Measurements from ENCODE around the gene NRCAM. TPM values are rescaled to one million over a fixed set of nuclear protein-coding genes. Genes with fewer than 3 reads are reported as not detected.

Gene NRCAM
- total RNA-seq, 1 experiment from 2014 or later: not detected

- no peaks in the 10 kb centered on the region for H3K9me2 ChIP-seq (replicated peaks; ENCODE audit: insufficient read depth, low read length)
- no peaks in the 10 kb centered on the region for H3K36me3 ChIP-seq (ENCODE audit: insufficient read depth, low read length)
- H2AFZ ChIP-seq (ENCODE audit: low read length): no peak overlapping the region
- H3K4me2 ChIP-seq (ENCODE audit: low read depth, low read length, poor library complexity, severe bottlenecking): no peak overlapping the region
- H3K9ac ChIP-seq (ENCODE audit: low read length): no peak overlapping the region
- no peaks in the 10 kb centered on the region for H4K20me1 ChIP-seq (ENCODE audit: insufficient read depth, low read depth, low read length)
- H3K27me3 ChIP-seq (ENCODE audit: low read length): no peaks in the 10 kb centered on the region
- DNase-seq: no peak
- H3K79me2 ChIP-seq (ENCODE audit: low read length): no peaks in the 10 kb centered on the region
- no peak overlapping the region for H3K4me3 ChIP-seq (ENCODE audit: low read length)
- H3K27ac ChIP-seq (ENCODE audit: low read length): no peak overlapping the region
- H3K9me3 ChIP-seq (ENCODE audit: low read length): no peaks in the 10 kb centered on the region
- no peaks in the 10 kb centered on the region for H3K4me1 ChIP-seq (ENCODE audit: low read length)
These were observed 314.1 kb downstream of the NRCAM start for GRCh38 chr7:108142180-108142579.

- Histone ChIP-seq H3K27ac (ENCODE audit: low read length) (no peak overlapping the region), H2AFZ (ENCODE audit: low read length) (no peak overlapping the region), H3K9me2 (replicated peaks; ENCODE audit: insufficient read depth, low read length) (no peaks in the 10 kb centered on the region), H4K20me1 (ENCODE audit: insufficient read depth, low read depth, low read length) (no peaks in the 10 kb centered on the region), H3K27me3 (ENCODE audit: low read length) (no peaks in the 10 kb centered on the region), H3K9ac (ENCODE audit: low read length) (no peak overlapping the region), H3K79me2 (ENCODE audit: low read length) (no peaks in the 10 kb centered on the region), H3K4me1 (ENCODE audit: low read length) (peaks cover 2% of the 10 kb centered on the region; the same call in 1 of the 2 replicates), H3K4me2 (ENCODE audit: low read depth, low read length, poor library complexity, severe bottlenecking) (no peak overlapping the region), H3K4me3 (ENCODE audit: low read length) (no peak overlapping the region), H3K9me3 (ENCODE audit: low read length) (no peaks in the 10 kb centered on the region), H3K36me3 (ENCODE audit: insufficient read depth, low read length) (no peaks in the 10 kb centered on the region)
- no peak for DNase-seq
These were observed 315.6 kb downstream of the NRCAM start for GRCh38 chr7:108140671-108141070.

DNA sequence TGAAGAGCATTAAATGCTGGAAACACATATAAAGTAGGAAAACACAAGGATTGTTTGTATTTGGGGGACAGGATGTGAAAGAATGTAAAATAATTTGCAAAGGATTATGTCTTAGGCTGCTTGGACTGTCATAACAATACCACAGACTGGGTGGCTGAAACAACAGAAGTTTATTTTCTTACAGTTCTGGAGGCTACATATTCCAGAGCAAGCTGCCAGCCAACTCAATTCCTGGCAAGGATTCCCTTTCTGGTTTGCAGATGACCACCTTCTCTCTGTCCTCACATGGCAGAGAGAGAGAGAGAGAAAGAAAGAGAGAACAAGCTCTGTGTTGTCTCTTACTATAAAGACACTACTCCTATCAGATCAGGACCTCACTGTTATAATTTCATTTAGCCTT, 317.3 kb downstream of the NRCAM start:
- H2AFZ ChIP-seq (ENCODE audit: low read length): no peak overlapping the region
- no peak for DNase-seq
- H3K36me3 ChIP-seq (ENCODE audit: insufficient read depth, low read length): no peaks in the 10 kb centered on the region
- H3K4me1 ChIP-seq (ENCODE audit: low read length): peaks cover 6% of the 10 kb centered on the region; the same call in 1 of the 2 replicates
- no peak overlapping the region for H3K4me3 ChIP-seq (ENCODE audit: low read length)
- no peak overlapping the region for H3K9ac ChIP-seq (ENCODE audit: low read length)
- no peak overlapping the region for H3K27ac ChIP-seq (ENCODE audit: low read length)
- H3K79me2 ChIP-seq (ENCODE audit: low read length): no peaks in the 10 kb centered on the region
- H3K9me2 ChIP-seq (replicated peaks; ENCODE audit: insufficient read depth, low read length): no peaks in the 10 kb centered on the region
- H3K9me3 ChIP-seq (ENCODE audit: low read length): no peaks in the 10 kb centered on the region
- H3K27me3 ChIP-seq (ENCODE audit: low read length): no peaks in the 10 kb centered on the region
- no peaks in the 10 kb centered on the region for H4K20me1 ChIP-seq (ENCODE audit: insufficient read depth, low read depth, low read length)
- no peak overlapping the region for H3K4me2 ChIP-seq (ENCODE audit: low read depth, low read length, poor library complexity, severe bottlenecking)

DNA sequence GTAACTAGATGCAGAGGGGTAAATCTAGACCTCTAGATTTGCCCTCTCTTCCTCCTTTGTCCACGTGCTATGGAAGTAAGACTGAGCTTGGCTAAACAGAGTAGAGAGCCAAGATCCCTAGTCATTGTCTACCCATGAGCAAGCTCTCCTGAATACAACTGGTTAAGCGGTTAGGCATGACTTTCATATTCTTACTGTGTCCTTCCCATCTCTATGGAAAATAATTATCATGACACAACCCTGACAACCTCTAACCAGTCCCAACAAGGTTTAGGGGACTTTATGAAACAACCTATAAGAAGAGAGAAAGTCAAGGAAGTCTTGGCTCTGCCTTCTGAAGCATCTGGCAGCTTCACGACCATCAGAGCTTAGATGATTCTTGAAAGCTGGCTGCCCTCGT, 318.2 kb downstream of the NRCAM start:
- Histone ChIP-seq H3K36me3 (ENCODE audit: insufficient read depth, low read length) (no peaks in the 10 kb centered on the region), H3K4me1 (ENCODE audit: low read length) (peaks cover 6% of the 10 kb centered on the region; the same call in 1 of the 2 replicates), H3K27ac (ENCODE audit: low read length) (no peak overlapping the region), H3K27me3 (ENCODE audit: low read length) (no peaks in the 10 kb centered on the region), H4K20me1 (ENCODE audit: insufficient read depth, low read depth, low read length) (no peaks in the 10 kb centered on the region), H3K9me2 (replicated peaks; ENCODE audit: insufficient read depth, low read length) (no peaks in the 10 kb centered on the region), H3K4me2 (ENCODE audit: low read depth, low read length, poor library complexity, severe bottlenecking) (no peak overlapping the region), H3K9ac (ENCODE audit: low read length) (no peak overlapping the region), H3K9me3 (ENCODE audit: low read length) (no peaks in the 10 kb centered on the region), H3K4me3 (ENCODE audit: low read length) (no peak overlapping the region), H3K79me2 (ENCODE audit: low read length) (no peaks in the 10 kb centered on the region), H2AFZ (ENCODE audit: low read length) (no peak overlapping the region)
- no peak for DNase-seq

DNA sequence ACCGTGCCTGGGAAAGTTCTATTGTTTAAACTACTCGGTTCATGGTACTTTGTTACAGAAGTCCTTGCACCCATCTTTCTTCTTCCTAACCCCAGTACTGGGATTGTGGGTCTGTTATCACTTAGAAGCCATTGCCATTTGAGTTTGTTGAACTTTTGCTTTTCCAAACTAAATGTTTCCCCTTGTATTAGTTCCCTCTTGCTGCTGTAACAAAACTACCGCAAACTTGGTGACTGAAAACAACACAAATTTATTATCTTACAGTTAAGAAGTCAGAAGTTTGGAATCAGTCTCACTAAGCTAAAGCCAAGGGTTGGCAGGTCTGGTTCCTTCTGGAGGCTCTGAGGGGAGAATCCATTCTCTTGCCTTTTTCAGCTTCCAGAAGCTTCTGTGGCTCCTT, 319.2 kb downstream of the NRCAM start:
- H3K27me3 ChIP-seq (ENCODE audit: low read length): no peaks in the 10 kb centered on the region
- H2AFZ ChIP-seq (ENCODE audit: low read length): no peak overlapping the region
- H3K4me3 ChIP-seq (ENCODE audit: low read length): no peak overlapping the region
- H3K9ac ChIP-seq (ENCODE audit: low read length): no peak overlapping the region
- no peaks in the 10 kb centered on the region for H3K9me3 ChIP-seq (ENCODE audit: low read length)
- no peaks in the 10 kb centered on the region for H3K36me3 ChIP-seq (ENCODE audit: insufficient read depth, low read length)
- H3K27ac ChIP-seq (ENCODE audit: low read length): no peak overlapping the region
- H3K9me2 ChIP-seq (replicated peaks; ENCODE audit: insufficient read depth, low read length): no peaks in the 10 kb centered on the region
- no peak overlapping the region for H3K4me2 ChIP-seq (ENCODE audit: low read depth, low read length, poor library complexity, severe bottlenecking)
- no peaks in the 10 kb centered on the region for H3K79me2 ChIP-seq (ENCODE audit: low read length)
- H3K4me1 ChIP-seq (ENCODE audit: low read length): peaks cover 6% of the 10 kb centered on the region; the same call in 1 of the 2 replicates
- H4K20me1 ChIP-seq (ENCODE audit: insufficient read depth, low read depth, low read length): no peaks in the 10 kb centered on the region
- DNase-seq: no peak

- Histone ChIP-seq H4K20me1 (ENCODE audit: insufficient read depth, low read depth, low read length) (no peaks in the 10 kb centered on the region), H3K9me3 (ENCODE audit: low read length) (no peaks in the 10 kb centered on the region), H3K36me3 (ENCODE audit: insufficient read depth, low read length) (no peaks in the 10 kb centered on the region), H3K9ac (ENCODE audit: low read length) (no peak overlapping the region), H3K27ac (ENCODE audit: low read length) (no peak overlapping the region), H3K4me1 (ENCODE audit: low read length) (peaks cover 6% of the 10 kb centered on the region; the same call in 1 of the 2 replicates), H3K79me2 (ENCODE audit: low read length) (no peaks in the 10 kb centered on the region), H3K9me2 (replicated peaks; ENCODE audit: insufficient read depth, low read length) (no peaks in the 10 kb centered on the region), H2AFZ (ENCODE audit: low read length) (no peak overlapping the region), H3K27me3 (ENCODE audit: low read length) (no peaks in the 10 kb centered on the region), H3K4me3 (ENCODE audit: low read length) (no peak overlapping the region), H3K4me2 (ENCODE audit: low read depth, low read length, poor library complexity, severe bottlenecking) (no peak overlapping the region)
- no peak for DNase-seq
These were observed 320.0 kb downstream of the NRCAM start for GRCh38 chr7:108136191-108136688.

DNA sequence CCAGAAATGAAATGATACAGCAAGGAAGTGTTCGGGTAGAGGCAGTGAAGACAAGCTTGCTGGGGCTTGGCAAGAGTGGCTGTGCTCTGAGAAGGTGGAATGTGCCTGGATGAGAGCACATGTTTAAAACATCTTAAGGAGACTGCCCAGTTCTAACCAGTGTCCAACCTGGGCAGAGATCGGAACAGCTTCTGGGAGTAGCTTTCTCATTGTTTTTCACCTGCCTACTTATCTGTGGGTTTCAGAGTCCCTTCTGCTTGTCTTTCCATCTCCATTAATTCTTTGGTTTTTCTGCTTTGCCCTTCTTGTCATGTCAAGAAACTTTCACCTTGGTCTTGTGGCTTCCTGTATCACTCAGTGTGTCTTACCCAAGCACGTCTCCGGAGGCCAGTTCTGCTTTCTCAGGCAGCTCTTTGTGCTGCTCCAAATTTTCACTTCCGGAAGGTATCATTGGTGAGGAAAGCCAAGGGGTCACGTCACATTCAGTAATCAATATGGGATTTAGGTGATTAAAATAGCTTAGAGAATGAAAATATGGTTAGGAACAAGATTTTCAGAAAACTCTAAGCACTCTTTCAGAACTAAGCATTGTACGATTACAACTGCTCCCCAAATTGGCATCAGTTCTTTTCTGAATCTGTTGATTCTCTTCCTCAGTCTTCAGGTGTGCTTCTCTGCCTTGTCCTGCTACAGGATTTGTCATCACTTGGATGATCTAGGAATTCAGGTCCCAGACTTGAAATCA, 320.6 kb downstream of the NRCAM start:
- Histone ChIP-seq H3K27me3 (ENCODE audit: low read length) (no peaks in the 10 kb centered on the region), H3K79me2 (ENCODE audit: low read length) (no peaks in the 10 kb centered on the region), H2AFZ (ENCODE audit: low read length) (peak overlapping the region; percentile 71; the same call in 1 of the 2 replicates), H3K36me3 (ENCODE audit: insufficient read depth, low read length) (no peaks in the 10 kb centered on the region), H3K9me3 (ENCODE audit: low read length) (no peaks in the 10 kb centered on the region), H4K20me1 (ENCODE audit: insufficient read depth, low read depth, low read length) (no peaks in the 10 kb centered on the region), H3K27ac (ENCODE audit: low read length) (no peak overlapping the region), H3K9ac (ENCODE audit: low read length) (no peak overlapping the region), H3K4me1 (ENCODE audit: low read length) (peaks cover 6% of the 10 kb centered on the region; the same call in 1 of the 2 replicates), H3K4me2 (ENCODE audit: low read depth, low read length, poor library complexity, severe bottlenecking) (no peak overlapping the region), H3K9me2 (replicated peaks; ENCODE audit: insufficient read depth, low read length) (no peaks in the 10 kb centered on the region), H3K4me3 (ENCODE audit: low read length) (no peak overlapping the region)
- peak; percentile 52 for DNase-seq

GRCh38 chr7:108134486-108134885, 321.8 kb downstream of the NRCAM start:
- Histone ChIP-seq H3K9ac (ENCODE audit: low read length) (no peak overlapping the region), H3K4me1 (ENCODE audit: low read length) (peaks cover 6% of the 10 kb centered on the region; the same call in 1 of the 2 replicates), H3K9me3 (ENCODE audit: low read length) (no peaks in the 10 kb centered on the region), H2AFZ (ENCODE audit: low read length) (no peak overlapping the region), H3K79me2 (ENCODE audit: low read length) (no peaks in the 10 kb centered on the region), H4K20me1 (ENCODE audit: insufficient read depth, low read depth, low read length) (no peaks in the 10 kb centered on the region), H3K27me3 (ENCODE audit: low read length) (no peaks in the 10 kb centered on the region), H3K4me2 (ENCODE audit: low read depth, low read length, poor library complexity, severe bottlenecking) (no peak overlapping the region), H3K36me3 (ENCODE audit: insufficient read depth, low read length) (no peaks in the 10 kb centered on the region), H3K27ac (ENCODE audit: low read length) (no peak overlapping the region), H3K9me2 (replicated peaks; ENCODE audit: insufficient read depth, low read length) (no peaks in the 10 kb centered on the region), H3K4me3 (ENCODE audit: low read length) (no peak overlapping the region)
- no peak for DNase-seq
